CD14-positive monocyte (primary cell): ENCODE measurements around the gene STKLD1. TPM values are rescaled to one million over a fixed set of nuclear protein-coding genes. Genes with fewer than 3 reads are reported as not detected.

ENCODE experiments used
- DNase-seq, 3 donors: peaks; one replicate each; pipeline ENCODE4 v3.0.0-alpha.2; 2011 to 2022
- H2AFZ ChIP-seq: 2 replicates; pipeline ENCODE4 v1.6.0; 2012; ENCODE audit warnings: mild to moderate bottlenecking, low read depth, low read length, inconsistent platforms; ENCODE audit not compliant: insufficient read depth, poor library complexity, severe bottlenecking
- H3K27ac ChIP-seq, 2 donors: 1 replicate in 1 of 2; 2 replicates in 1 of 2; pipeline ENCODE4 v1.5.1; 2012 to 2013; ENCODE audit warnings: low read length in 2 of 2, control low read depth in 1 of 2, inconsistent platforms in 1 of 2, low read depth in 1 of 2, mild to moderate bottlenecking in 1 of 2
- H3K27me3 ChIP-seq, 2 donors: one replicate each; pipeline versions ENCODE4 v1.6.0 to v1.6.1; 2011 to 2013; ENCODE audit warnings: low read length in 2 of 2; ENCODE audit not compliant: control insufficient read depth in 2 of 2, insufficient read depth in 2 of 2
- H3K36me3 ChIP-seq, 2 donors: replicated peaks in 1 of 2; 1 replicate in 1 of 2; 2 replicates in 1 of 2; pipeline versions ENCODE4 v1.5.1 to v1.6.1; 2012 to 2013; ENCODE audit warnings: low read length in 2 of 2, control low read depth in 1 of 2, inconsistent platforms in 1 of 2, mild to moderate bottlenecking in 1 of 2; ENCODE audit not compliant: insufficient read depth in 2 of 2, control insufficient read depth in 1 of 2
- H3K4me1 ChIP-seq, 2 donors: 1 replicate in 1 of 2; 2 replicates in 1 of 2; pipeline versions ENCODE4 v1.5.1 to v1.6.1; 2012 to 2013; ENCODE audit warnings: low read length in 2 of 2, control low read depth in 1 of 2, inconsistent platforms in 1 of 2, mild to moderate bottlenecking in 1 of 2, moderate library complexity in 1 of 2; ENCODE audit not compliant: insufficient read depth in 2 of 2, control insufficient read depth in 1 of 2
- H3K4me2 ChIP-seq: replicated peaks from 2 replicates; pipeline ENCODE3; 2012; ENCODE audit warnings: low read length, moderate library complexity, mild to moderate bottlenecking; ENCODE audit not compliant: poor library complexity, severe bottlenecking; ENCODE audit errors: extremely low read depth
- H3K4me3 ChIP-seq, 3 experiments: fragments of 200-600 bp in 1 of 3; sonication (generic) in 1 of 3; replicated peaks in 1 of 3; 1 replicate in 2 of 3; 2 replicates in 1 of 3; pipeline ENCODE4 v1.5.1; 2011 to 2013; ENCODE audit warnings: low read length in 3 of 3, mild to moderate bottlenecking in 3 of 3, control low read depth in 2 of 3, low read depth in 2 of 3, inconsistent platforms in 1 of 3, moderate library complexity in 1 of 3
- H3K79me2 ChIP-seq: 2 replicates; pipeline ENCODE4 v1.6.0; 2012; ENCODE audit warnings: mild to moderate bottlenecking, control low read depth, inconsistent platforms, low read length, moderate library complexity; ENCODE audit not compliant: insufficient read depth
- H3K9ac ChIP-seq: 2 replicates; pipeline ENCODE4 v1.6.0; 2017; ENCODE audit warnings: low read length, mild to moderate bottlenecking; ENCODE audit not compliant: insufficient read depth, poor library complexity, severe bottlenecking
- H3K9me3 ChIP-seq, 2 donors: replicated peaks in 1 of 2; 1 replicate in 1 of 2; 2 replicates in 1 of 2; pipeline versions ENCODE4 v1.5.1 to v1.6.1; 2012 to 2013; ENCODE audit warnings: low read length in 2 of 2, control low read depth in 1 of 2; ENCODE audit not compliant: control insufficient read depth in 1 of 2, insufficient read depth in 1 of 2
- H4K20me1 ChIP-seq: 2 replicates; pipeline ENCODE4 v1.6.0; 2012; ENCODE audit warnings: mild to moderate bottlenecking, low read length, control low read depth, moderate library complexity; ENCODE audit not compliant: insufficient read depth
- H3K27ac Mint-ChIP-seq, 7 donors: one replicate each; pipeline ENCODE4 v1.8.0; 2020; ENCODE audit warnings: mild to moderate bottlenecking in 7 of 7, mixed read lengths in 7 of 7, moderate library complexity in 6 of 7, inconsistent platforms in 2 of 7
- H3K27me3 Mint-ChIP-seq, 3 donors: one replicate each; pipeline ENCODE4 v1.8.0; 2021 to 2022; ENCODE audit warnings: low read depth in 3 of 3, mild to moderate bottlenecking in 3 of 3, mixed read lengths in 3 of 3, moderate library complexity in 3 of 3, inconsistent platforms in 1 of 3
- H3K36me3 Mint-ChIP-seq, 2 donors: one replicate each; pipeline ENCODE4 v1.8.0; 2020; ENCODE audit warnings: mixed read lengths in 2 of 2, inconsistent platforms in 1 of 2, mild to moderate bottlenecking in 1 of 2
- H3K4me1 Mint-ChIP-seq: one replicate; pipeline ENCODE4 v1.8.0; 2020; ENCODE audit warnings: mild to moderate bottlenecking, mixed read lengths
- H3K4me3 Mint-ChIP-seq, 2 donors: one replicate each; pipeline ENCODE4 v1.8.0; 2020; ENCODE audit warnings: mild to moderate bottlenecking in 2 of 2, mixed read lengths in 2 of 2, moderate library complexity in 1 of 2
- H3K9me3 Mint-ChIP-seq, 7 donors: one replicate each; pipeline ENCODE4 v1.8.0; 2020 to 2022; ENCODE audit warnings: mixed read lengths in 7 of 7, mild to moderate bottlenecking in 6 of 7, moderate library complexity in 6 of 7, inconsistent platforms in 2 of 7
- CTCF ChIP-seq: fragments of 200-600 bp; IDR thresholded peaks from one replicate; pipeline ENCODE4 v1.8.0; 2022; ENCODE audit warnings: antibody characterized with exemption, mild to moderate bottlenecking
- WGBS: methylation state at CpG from one replicate; pipeline ENCODE4 v1.1.5; 2013; ENCODE audit warnings: missing lambda C conversion rate; ENCODE audit not compliant: insufficient coverage; 5-methylcytosine and 5-hydroxymethylcytosine counted together
- intact Hi-C, 2 donors: fragments of 100-400 bp; cut with micrococcal nuclease; formaldehyde crosslinking; loops; one replicate each; pipeline versions ENCODE4 v1.15.0 to v1.15.1; 2023
- polyA plus RNA-seq, 3 donors: library from polyadenylated mRNA; depleted of rRNA in 1 of 3; unstranded in 2 of 3; stranded (reverse) in 1 of 3; fragments of 300-500 nt in 2 of 3; fragments of >200 nt in 1 of 3; fragmentation: Illumina TruSeq in 2 of 3; gene quantifications; 1 replicate in 2 of 3; 2 replicates in 1 of 3; pipeline ENCODE4 v1.2.3, GENCODE V29; 2012 to 2021

Gene STKLD1
- polyA plus RNA-seq, 3 donors = 0.27 TPM; not detected in 2

DNA sequence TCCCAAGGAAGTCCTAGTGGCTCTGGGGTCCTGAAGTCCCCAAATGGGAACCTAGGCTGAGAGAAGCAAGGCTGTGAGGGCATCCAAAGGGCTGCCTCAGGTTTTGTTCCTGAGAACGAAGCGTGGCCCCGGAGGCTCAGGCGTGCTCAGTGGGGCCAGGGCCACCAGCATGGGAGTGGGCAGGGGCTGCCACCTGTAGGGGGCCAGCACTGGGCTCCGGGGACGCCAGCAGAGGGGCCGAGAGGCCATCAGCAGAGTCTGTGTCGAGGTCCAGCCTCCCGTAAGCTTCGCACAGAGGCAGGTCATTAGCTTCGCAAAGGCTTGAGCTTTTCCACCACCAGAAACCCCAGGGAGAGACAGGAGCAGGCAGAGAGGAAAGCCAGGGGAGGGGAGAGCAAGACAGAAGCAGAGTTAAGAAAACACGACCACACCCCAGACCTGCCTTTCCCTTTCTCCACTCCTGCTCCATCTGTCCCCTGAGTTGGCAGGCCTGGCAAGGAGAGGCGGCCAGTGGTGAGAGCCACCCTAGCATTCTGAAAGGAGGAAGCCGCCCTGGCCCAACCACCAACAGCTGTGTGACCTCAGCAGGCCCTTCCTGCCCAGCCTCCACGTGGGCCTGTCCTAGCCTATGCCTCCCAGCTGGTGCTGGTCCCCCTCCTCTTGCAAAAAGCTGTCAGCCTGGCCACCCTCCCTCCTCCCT, 34.6 kb upstream of the STKLD1 start:
- Mint-ChIP-seq H3K4me3 (peak overlapping the region; percentile 73 to 88), H3K27ac (peak overlapping the region; percentile 87 to 93 (median 92)), H3K27me3 (no peaks in the 10 kb centered on the region), H3K36me3 (peaks cover 53 to 85% of the 10 kb centered on the region in 2 donors), H3K4me1 (peaks cover 55% of the 10 kb centered on the region), H3K9me3 (no peaks in the 10 kb centered on the region)
- peaks cover 8% of the 10 kb centered on the region for H4K20me1 ChIP-seq
- intact Hi-C loops = loop anchor here in 1 of 2 donors (5.0 kb wide), 1 partner anchor 309 kb away; the partner anchor contains the start of gene GTF3C5
- DNase-seq = peak; percentile 67 to 74 (median 69)
- no peaks in the 10 kb centered on the region for H3K27me3 ChIP-seq
- H3K9ac ChIP-seq = peak overlapping the region; percentile 54
- H3K4me1 ChIP-seq = peaks cover 53 to 59% of the 10 kb centered on the region in 2 donors
- no peak for TF ChIP-seq CTCF
- H3K9me3 ChIP-seq = no peaks in the 10 kb centered on the region
- H2AFZ ChIP-seq = peak overlapping the region; percentile 38
- peak overlapping the region; percentile 83 for H3K4me2 ChIP-seq
- H3K36me3 ChIP-seq = peaks cover 38 to 43% of the 10 kb centered on the region in 2 donors
- H3K4me3 ChIP-seq = peak overlapping the region; percentile 3 to 74 (median 46)
- peaks cover 23% of the 10 kb centered on the region for H3K79me2 ChIP-seq
- peak overlapping the region; percentile 74 to 83 for H3K27ac ChIP-seq
- 66% methylated on average over 10 of the region's 15 CpGs for WGBS

GRCh38 chr9:133342069-133342406, 34.1 kb upstream of the STKLD1 start:
- no peaks in the 10 kb centered on the region for H3K27me3 Mint-ChIP-seq
- intact Hi-C loops = loop anchor here in 1 of 2 donors (5.0 kb wide), 1 partner anchor 310 kb away; the partner anchor contains the start of gene GTF3C5
- peak overlapping the region; percentile 83 for H3K4me2 ChIP-seq
- peak overlapping the region; percentile 73 to 88 for H3K4me3 Mint-ChIP-seq
- peaks cover 53 to 83% of the 10 kb centered on the region in 2 donors for H3K36me3 Mint-ChIP-seq
- peak overlapping the region; percentile 38 for H2AFZ ChIP-seq
- no peaks in the 10 kb centered on the region for H3K9me3 ChIP-seq
- H3K36me3 ChIP-seq = peaks cover 38 to 43% of the 10 kb centered on the region in 2 donors
- DNase-seq = no peak
- H3K27ac Mint-ChIP-seq = peak overlapping the region; percentile 82 to 93 (median 92)
- 65% methylated on average over 12 of the region's 12 CpGs for WGBS
- peaks cover 59% of the 10 kb centered on the region for H3K4me1 Mint-ChIP-seq
- peaks cover 57 to 59% of the 10 kb centered on the region in 2 donors for H3K4me1 ChIP-seq
- H3K79me2 ChIP-seq = peaks cover 28% of the 10 kb centered on the region
- H3K27me3 ChIP-seq = no peaks in the 10 kb centered on the region
- peak overlapping the region; percentile 74 to 83 for H3K27ac ChIP-seq
- peaks cover 0 to 2% (median 0%) of the 10 kb centered on the region in 7 donors for H3K9me3 Mint-ChIP-seq
- peak overlapping the region in 1 of 3 experiments; percentile 74 for H3K4me3 ChIP-seq
- H3K9ac ChIP-seq = peak overlapping the region; percentile 54
- peak; percentile 35 for TF ChIP-seq CTCF
- peaks cover 13% of the 10 kb centered on the region for H4K20me1 ChIP-seq
